HG02981 (cell line): ENCODE data around the gene SLC2A4RG.

ENCODE experiments used
- ATAC-seq: cut with Tn5 transposase; IDR thresholded peaks from one replicate; pipeline ENCODE4 v1.9.1; 2021; ENCODE audit warnings: mild to moderate bottlenecking, moderate library complexity; ENCODE audit not compliant: unreplicated experiment

SLC2A4RG gene

DNA sequence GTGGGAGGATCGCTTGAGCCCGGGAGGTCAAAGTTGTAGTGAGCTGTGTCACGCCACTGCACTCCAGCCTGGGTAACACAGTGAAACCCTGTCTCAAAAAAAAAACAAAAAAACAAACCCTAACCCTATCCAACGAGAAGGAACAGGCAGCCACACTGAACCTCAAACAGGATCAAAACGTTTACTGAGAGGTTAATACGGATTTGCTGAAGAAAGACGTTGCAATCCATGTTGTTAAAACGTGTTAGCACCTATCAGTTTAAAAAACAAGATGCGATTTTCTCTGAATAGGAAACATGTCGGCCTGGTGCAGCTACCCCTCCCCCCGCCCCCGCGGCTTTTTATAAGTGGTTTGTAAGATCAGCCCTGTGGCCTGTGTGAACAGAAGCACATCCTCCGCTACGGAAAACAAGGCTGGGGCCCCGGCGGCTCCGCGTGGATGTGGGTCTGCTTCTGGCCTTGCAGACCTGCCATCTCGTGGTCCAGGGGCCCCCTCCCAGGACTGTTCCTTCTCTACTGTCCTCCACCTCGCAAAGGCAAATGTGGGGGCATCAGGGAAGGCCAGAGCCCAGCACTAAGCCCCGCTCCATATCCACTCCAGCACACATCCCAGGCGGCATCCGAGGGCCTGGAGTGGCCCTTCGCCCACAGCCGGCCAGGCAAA, 11.4 kb downstream of the SLC2A4RG start:
- no peak for ATAC-seq

DNA sequence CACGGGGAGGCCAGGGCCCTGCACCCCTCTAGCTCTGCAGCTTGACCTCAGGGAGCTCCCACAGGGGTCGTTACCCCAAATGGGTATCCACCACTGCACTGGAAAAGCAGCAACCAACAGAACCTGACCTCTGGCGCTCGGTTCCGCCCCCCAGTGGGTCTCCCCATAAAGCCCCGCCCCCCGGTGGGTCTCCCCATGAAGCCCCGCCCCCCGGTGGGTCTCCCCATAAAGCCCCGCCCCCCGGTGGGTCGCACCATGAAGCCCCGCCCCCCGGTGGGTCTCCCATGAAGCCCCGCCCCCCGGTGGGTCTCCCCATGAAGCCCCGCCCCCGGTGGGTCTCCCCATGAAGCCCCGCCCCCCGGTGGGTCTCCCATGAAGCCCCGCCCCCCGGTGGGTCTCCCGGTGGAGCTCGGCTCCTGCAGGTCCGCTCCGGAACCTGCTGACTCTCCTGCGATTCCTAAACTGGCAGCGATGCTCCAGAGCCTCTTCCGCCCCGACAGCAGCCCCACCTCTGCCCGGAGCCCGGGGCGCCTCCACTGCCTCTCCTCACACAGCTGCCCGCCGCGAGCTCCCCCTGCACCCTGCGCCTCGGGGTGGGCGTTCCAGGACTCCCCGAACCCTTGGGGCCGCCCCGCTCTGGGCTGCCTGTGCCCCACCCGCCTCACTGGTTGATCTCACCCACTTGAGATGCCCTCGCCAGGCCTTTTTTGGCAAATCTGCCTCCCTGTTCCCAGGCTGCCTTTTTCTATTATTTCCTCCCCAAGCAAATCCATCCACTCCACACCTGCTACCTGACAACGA, 12.1 kb downstream of the SLC2A4RG start:
- no peak for ATAC-seq

DNA sequence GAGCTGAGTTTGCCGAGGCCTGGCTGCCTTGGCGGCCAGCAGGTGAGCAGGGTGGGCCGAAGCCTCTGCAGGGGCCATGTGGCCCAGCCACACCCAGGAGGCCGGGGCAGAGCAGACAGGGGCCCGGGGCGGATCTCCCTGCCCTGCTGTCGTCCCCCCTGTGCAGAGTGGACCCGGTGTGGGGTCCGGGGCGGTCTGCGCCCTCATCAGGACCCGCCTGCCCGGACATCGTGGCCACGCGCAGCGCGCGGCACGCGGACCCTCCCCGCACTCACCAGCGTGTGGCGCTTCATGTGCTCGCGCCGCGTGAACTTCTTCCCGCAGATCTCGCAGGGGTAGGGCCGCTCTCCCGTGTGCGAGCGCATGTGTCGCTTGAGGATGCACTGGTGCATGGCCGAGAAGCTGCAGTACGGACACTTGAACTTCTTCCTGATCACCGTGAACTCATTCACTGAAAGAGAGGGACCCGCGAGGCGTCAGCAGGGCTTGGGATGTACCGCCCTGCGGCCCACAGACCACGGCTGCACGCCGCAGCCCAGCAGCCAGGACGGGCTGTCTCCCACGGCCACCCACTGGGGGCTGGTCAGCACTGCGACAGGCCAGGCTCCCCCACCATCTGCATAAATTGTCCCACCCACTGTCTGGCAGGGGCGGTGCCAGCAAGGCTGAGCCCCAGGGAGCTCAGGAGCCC, 13.0 kb downstream of the SLC2A4RG start:
- ATAC-seq, result no peak

DNA sequence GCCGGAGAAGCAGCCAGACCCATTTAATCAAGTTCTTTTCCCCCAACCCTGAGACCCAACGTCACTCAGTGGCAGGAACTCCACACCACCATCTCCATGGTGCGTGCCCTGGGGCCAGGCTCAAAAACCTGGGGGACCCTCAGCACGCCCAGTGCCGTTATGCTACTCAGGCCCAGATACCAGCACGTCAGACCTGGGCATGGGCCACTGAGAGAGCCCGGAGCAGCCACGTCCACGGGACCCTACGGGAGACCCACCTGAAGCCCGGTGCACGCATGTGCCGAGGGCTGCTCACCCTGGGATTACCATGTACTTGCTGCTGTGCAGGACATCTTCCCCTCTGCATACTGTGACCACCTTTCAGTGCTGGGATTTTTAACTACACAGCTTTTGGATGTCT, 13.8 kb downstream of the SLC2A4RG start:
- ATAC-seq, result no peak

- ATAC-seq, result no peak
Observed at GRCh38 chr20:63754008-63754407, 14.4 kb downstream of the SLC2A4RG start.

- ATAC-seq, result no peak
Observed at GRCh38 chr20:63755933-63756647, 16.5 kb downstream of the SLC2A4RG start.

- ATAC-seq, result no peak
Observed at GRCh38 chr20:63756648-63756991, 17.0 kb downstream of the SLC2A4RG start.

DNA sequence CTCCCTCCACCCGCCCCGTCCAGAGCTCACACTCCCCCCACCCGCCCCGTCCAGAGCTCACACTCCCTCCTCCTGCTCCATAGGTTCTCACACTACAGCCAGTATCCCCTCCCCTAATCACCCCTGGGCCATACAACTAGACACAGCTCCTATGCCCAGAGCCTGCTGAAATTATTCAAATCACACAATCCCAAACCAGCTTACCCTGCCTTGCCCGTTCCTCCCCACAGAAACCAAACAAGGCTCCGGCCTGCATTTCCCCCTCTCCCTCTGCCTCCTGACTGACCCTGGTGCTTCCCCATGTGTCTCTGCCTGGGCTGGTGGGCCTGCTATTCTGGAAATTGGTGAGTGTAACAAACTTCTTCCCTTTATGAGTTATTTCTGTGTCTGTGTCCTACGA, 18.6 kb downstream of the SLC2A4RG start:
- ATAC-seq, result no peak

DNA sequence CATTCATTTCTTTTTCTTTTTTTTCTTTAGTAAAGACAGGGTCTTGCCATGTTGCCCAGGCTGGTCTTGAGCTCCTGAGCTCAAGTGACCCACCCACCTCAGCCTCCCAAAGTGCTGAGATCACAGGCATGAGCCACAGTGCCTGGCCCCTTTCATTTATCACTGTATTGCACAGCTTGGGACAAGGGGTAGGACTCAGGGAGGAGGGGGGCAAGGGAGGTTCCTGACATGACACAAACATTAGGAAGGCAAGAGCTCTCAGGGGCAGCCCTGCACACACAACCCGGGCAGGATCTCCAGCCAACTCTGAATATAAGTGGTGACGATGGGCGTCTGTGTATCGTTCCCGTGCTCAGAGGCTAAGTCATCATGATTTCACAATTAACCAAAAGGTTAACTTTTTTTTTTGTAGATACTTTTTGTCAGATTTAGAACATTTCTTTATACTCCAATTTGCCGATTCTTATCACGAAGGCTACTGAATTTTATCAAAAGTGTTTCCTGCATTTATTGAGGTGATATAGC, 19.9 kb downstream of the SLC2A4RG start:
- ATAC-seq, result no peak

DNA sequence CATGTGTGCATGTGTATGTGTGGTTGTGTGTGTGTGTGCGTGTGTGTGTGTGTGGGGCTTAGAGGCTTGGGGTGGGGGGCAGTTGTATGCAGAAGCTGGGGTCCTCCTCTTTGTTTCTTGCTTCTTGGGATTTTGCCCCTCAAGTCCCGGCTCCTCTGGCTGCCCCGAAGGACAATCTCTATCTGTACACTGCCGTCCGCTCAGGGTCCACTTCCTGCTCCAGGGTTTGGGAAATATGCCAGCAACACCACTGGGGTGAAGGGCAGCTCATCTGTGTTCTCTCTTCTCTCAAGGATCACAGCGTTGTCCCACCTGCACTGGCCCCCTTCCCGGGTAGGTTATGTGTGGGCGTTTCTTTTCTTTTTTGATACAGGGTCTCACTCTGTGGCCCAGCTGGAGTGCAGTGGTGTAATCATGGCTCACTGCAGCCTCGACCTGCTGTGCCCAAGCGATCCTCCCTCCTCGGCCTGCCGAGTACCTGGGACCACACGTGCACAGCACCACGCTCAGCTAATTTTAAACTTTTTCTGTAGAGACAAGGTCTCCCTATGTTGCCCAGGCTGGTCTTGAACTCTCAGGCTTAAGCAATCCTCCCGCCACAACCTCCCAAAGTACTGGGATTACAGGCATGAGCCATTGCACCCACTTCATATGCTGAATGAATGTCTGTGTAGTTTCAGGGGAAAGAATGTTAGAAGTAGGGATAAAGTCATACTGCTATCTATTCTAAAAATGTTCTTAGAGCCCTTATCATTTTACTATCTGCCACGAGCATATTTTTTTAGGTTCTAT, 25.7 kb downstream of the SLC2A4RG start:
- no peak for ATAC-seq

GRCh38 chr20:63765902-63766301, 26.3 kb downstream of the SLC2A4RG start:
- ATAC-seq, result no peak

DNA sequence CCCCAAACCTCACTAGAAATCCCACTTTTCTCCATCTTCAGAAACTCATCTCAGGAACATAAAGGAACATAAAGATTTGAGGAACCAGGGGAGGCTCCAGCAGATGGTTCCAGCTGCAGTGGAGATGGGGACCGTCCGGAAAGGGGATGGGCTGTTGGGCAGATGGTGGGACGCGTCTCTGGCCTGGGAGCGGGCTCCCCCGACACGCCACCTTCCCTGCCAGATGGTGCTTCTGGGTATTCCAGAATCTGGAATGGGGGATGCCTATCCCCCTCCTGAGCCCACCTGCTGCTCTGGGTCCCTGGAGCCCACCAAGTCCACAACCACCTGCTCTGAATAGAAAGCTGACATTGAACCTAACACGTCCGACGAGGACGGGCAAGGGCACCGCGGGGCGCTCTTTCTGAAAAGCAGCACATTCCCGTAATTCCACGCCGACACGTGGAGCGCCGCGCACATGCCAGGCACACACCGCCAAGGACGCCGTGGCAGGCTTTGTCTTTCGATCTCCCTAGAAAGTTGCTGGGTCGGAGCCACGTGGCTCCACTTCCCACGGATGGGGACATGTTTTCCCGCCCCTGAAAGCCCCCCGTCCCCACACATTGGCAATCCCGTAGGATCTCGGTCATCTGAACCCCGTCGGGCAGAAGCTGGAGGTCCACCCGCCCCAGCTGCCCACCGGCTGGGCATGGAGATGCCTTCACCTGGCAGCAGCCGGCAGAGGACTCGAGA, 27.3 kb downstream of the SLC2A4RG start:
- no peak for ATAC-seq

- no peak for ATAC-seq
Observed at GRCh38 chr20:63767456-63767855, 27.9 kb downstream of the SLC2A4RG start.

- no peak for ATAC-seq
Observed at GRCh38 chr20:63767886-63768285, 28.3 kb downstream of the SLC2A4RG start.

DNA sequence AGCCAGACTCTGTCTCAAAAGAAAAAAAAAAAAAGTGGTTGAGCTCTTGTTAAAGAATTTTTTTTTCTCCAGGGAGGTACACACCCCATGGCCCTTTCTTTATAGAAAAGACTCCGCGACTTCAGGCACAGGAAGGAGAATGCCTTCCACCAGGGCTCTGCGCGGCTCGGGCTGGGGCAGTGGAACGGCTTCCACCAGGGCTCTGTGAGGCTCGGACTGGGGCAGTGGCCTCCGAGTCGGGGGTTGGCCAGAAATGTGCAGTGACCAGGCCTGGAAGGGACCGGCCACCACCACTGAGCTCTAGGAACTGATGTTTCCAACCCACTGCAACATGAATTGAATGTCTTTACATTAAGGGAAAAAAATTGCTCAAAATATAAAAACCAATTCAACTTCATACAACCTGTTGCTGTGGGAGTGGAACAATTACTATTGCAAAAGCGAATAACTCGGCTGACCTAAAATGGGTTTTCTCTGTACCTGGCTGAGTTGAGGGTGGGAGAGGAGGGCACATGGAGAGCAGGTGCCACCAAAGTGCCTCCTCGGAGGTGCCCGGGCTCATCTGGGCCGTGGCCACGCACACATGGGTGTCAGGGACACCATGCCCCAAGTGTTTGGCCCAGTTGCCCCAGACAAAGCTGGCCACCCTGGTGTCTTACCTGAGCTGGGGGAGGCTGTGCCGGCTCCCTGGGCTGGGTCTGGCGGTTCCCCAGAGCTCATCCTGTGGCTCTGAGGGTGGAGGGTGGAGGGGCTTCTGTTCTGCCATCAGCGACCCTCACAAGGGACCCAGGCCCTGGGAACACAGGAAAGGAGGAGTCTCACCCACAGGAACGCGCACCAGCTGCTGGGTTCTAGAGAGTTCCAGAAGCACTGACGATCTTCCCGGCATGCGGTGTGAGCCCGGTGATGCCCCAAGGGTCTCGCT, 29.3 kb downstream of the SLC2A4RG start:
- no peak for ATAC-seq

- no peak for ATAC-seq
Observed at GRCh38 chr20:63769891-63770474, 30.4 kb downstream of the SLC2A4RG start.

- no peak for ATAC-seq
Observed at GRCh38 chr20:63771046-63771707, 31.6 kb downstream of the SLC2A4RG start.
